ENCODE data around the gene SLC7A4.
"Not testable (repeated sequence)": the region's sequence is repeated elsewhere in the genome, so short reads cannot be mapped to it uniquely, and the experiment has no call there.

Gene SLC7A4

DNA sequence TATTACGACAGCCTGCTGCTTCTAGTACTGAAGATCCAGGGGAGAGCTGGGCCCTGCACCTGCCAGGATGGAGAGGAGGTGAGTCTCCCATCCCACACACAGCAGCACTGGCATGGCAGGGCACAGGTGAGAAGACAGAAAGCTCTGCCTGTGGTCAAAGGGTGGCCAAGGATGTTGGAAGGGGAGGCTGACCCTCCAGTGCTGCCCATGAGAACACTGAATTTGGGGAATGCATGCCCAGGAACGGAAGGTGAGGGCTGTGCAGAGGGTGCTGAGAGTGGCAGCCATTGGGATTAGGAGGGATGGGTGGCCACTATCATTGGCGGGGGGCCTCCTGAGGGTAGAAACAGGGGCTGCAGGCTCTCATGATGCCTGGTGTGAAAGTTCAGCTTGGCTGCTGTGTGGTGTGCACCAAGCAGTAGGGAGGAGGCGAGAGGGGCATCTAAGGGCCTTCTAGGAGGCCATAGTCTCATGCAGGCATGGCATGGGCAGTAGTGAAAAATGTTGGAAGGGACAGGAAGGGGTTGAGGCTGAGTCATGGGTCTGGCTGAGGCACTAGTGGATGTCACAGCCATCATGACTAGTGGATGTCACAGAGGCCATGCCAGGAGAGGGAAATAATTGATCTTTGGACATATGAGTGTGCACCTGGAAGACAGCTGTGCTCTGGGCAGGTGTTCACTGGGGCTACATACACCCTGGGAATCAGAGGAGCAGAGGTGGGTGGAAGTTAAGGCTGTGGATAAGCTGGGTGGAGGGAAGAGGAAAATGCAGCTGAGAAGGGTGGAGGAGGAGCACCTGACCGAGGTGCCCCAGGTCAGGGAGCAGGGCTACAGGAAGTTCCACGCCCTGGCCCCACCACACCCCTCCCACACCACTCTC, 10.9 kb upstream of the SLC7A4 start:
- DNase-seq = no peak

- no peak for DNase-seq
These were observed 9.6 kb upstream of the SLC7A4 start for GRCh38 chr22:21041937-21042336.

- DNase-seq = not testable (repeated sequence)
These were observed 6.8 kb upstream of the SLC7A4 start for GRCh38 chr22:21039158-21039557.

DNA sequence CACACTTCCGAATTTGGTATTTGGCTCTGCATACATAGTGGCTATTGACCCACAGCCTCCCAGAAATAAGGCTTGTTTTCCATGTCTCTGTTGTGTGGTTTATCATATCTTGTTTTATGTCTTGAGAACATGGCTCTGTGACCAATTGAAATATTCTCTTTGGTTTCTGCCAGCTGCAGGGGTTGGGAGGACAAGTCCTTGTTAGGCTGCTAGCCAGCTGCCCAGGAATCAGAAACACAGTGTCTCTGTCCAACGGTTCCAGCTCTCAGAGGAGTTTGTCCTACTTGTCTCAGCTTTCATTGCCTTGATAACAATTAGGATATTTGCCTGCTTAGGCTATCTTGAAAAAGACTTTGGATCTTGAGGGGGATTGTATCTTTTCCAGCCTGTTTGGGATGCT, 6.0 kb upstream of the SLC7A4 start:
- DNase-seq = no peak

- DNase-seq = no peak
These were observed 2.6 kb upstream of the SLC7A4 start for GRCh38 chr22:21034989-21035388.

DNA sequence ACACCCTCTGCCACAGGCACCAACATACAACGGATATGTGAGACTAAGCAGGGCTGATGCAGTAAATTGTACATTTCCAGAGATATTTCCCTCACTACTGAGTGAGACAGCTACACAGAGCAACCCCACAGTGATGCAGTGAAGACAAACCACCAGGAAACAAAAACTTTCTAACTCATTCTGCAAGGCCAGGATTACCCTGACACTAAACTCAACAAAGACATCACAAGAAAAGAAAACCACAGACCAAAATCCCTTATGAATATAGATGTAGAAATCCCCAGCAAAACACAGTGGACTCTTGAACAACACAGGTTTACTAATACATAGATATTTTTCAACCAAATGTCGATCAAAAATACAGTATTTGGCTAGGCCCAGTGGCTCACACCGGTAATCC, 1.5 kb upstream of the SLC7A4 start:
- DNase-seq = no peak

DNA sequence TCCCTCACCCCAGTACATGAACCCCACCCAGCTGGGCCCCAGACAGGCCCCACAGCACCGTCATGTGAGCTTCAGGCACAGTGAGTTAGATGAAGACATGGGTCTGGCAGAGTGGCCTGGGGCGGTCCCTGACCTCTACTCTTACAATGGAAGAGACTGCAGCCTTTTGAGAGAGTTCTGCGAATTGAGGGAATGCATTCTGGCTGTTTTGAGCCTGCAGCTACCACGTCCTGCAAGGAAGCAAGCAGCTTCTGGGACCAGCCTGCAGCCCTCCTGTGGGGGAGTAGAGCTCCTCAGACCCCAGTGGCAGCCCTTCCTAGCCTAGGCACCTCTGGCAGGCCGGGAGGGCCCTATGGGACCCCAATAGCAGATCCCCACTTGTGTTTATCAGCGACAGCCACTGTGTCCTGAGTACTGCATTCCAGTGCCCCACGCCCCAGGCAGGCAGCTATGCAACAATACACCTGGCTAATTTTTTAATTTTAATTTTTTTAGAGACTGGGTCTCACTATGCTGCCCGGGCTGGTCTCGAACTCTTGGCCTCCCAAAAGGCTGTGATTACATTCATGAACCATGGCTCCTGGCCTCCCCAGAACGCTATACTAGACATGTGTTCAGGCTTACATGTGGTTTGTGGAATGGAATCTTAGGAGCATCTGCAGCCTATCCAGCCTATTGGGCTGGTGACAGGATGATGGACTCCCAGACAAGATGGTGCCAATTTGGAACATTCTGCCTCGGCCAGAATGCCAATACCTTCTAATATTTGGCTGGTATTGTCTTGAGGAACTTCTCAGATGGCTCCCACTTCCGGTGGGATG, 717 bp upstream of the SLC7A4 start:
- no peak for DNase-seq

GRCh38 chr22:21031545-21032036, 770 bp downstream of the SLC7A4 start:
- no peak for DNase-seq

DNA sequence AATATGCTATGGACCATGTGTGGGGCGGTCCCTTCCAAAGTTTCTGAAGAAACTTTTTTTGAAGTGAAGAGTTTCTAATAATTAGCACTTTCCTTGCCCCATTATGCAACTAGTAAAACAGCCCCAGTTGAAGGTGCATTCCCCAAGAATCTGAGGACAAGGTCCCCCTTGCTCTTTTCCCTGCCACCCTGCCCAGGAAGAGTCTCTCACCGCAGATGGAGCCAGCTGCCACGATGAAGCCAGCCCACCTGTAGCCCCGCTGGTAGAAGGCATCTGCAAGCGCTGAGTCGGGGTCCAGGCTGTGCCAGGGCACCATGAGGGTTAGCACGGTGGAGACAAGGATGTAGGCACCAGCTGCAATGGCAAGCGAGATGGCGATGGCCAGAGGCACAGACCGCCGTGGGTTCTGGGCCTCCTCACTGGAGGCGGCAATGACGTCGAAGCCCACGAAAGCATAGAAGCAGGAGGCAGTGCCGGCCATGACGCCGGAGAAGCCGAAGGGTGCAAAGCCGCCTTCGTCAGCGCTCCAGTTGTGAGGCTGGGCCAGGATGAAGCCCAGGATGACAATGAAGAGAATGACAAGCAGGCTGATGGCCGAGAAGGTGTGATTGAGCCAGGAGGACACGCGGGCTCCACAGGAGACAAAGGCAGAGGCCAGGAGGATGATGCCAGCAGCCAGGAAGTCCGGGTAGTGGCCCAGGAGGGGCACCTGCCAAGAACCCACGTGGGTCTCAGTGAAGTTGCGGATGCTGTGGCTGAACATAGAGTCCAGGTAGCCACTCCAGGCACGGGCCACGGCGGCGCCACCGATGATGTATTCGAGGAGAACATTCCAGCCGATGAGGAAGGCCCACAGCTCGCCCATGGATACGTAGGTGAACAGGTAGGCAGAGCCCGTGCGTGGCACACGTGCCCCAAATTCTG, 1.5 kb downstream of the SLC7A4 start:
- no peak for DNase-seq

GRCh38 chr22:21030032-21030431, 2.3 kb downstream of the SLC7A4 start:
- DNase-seq = no peak

DNA sequence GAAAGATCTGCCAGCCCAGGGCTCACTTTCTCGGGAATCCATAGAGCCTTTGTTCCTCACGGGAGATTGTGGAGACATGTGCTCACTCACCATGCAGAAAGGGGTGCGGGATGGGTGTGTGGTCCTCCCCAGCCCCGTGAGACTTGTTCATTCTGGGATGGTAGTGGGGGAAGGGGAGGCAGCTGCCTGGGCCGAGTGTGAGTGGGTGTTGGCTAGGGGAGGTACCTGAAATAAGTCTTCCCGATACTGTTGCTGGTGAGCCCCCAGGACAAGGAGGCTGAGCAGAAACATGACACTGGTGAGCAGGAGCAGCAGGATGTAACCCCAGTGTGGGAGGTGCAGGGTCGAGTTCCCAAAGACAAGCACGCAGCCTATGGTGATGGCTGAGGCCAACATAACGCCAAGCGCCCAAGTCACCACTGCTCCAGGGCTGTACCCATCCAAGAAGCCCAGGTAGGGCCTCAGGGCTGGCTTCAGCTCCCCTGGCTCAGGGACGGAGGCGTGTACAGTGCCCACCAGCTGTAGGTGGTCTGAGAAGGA, 2.8 kb downstream of the SLC7A4 start:
- no peak for DNase-seq

GRCh38 chr22:21028277-21029251, 3.8 kb downstream of the SLC7A4 start:
- no peak for DNase-seq

DNA sequence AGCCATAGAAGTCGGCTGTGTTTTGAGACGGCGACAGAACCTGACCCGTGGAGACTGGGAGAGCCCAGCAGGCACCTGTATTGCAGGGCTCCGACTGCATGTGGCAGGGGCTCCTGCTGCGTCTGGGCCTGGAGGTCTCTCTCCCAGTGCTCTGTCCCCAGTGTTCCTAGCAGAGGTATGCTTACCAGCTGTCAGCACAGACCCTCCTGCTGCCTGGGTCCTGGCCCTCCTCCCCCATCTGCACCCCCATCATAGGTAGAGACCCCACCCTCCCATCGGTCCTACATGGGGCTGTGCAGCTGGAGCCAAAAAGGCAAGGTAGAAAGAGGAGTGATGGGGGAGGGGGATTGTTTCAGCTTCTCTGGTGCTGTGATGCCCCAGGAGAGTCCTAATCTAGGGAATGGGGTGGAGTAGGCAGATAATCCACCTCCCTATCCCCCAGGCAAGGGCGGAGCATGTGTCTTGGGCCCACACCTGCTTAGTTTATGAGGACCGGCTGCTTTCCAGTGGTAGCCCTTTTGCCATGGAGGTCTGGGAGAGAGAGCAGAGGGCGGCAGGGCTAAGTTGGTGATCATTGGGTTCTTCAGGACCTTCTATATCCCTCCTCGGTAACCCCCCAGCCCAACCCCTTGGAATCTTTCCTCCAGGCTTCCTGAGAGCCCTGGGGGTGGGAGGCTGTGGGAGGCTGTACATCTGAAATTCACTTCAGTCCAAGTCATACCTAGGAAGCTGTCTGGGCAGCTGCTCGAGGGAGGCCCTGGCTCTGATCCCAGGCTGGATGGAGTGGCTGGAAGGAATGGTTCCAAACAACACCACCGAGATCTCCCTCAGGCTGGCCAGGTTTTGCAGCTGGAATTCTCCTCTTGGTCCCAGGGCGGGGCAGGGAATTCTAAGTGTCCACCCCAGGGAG, 5.3 kb downstream of the SLC7A4 start:
- no peak for DNase-seq

GRCh38 chr22:21025763-21026755, 6.3 kb downstream of the SLC7A4 start:
- no peak for DNase-seq

DNA sequence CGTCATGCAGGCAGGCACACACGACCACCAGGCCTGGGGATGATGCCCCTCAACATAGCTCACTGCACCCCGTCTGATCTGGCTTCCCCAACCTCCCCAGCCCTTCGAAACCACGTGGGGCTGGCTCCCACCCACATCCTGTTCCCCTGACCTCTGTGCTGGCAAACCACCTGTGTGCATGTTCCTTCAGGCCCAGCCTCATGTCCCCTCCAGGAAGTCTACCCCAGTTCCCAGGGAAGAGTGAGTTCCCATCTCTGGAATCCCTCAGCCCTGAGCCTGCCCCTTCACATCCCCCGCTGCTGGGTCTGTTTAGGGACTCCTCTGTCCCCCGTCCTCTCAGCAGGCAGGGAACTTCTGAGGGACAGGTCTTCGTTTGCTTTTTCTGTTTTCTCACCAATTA, 7.1 kb downstream of the SLC7A4 start:
- DNase-seq = no peak

DNA sequence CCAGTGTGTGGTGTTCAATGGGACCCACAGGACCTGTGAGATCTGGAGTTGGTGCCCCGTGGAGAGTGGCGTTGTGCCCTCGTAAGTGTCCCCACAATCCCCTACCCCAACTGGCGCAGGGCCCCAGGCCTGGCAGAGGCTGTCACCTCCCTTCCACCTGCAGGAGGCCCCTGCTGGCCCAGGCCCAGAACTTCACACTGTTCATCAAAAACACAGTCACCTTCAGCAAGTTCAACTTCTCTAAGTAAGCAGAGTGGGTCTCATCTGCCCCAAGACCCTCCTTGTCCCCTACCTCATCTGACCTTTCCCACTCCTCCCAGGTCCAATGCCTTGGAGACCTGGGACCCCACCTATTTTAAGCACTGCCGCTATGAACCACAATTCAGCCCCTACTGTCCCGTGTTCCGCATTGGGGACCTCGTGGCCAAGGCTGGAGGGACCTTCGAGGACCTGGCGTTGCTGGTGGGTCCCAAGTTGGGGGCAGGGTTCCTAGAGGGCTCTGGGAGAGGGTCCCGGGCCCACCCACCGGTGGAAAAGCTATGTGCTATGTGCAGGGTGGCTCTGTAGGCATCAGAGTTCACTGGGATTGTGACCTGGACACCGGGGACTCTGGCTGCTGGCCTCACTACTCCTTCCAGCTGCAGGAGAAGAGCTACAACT, 9.3 kb downstream of the SLC7A4 start:
- DNase-seq = no peak

DNA sequence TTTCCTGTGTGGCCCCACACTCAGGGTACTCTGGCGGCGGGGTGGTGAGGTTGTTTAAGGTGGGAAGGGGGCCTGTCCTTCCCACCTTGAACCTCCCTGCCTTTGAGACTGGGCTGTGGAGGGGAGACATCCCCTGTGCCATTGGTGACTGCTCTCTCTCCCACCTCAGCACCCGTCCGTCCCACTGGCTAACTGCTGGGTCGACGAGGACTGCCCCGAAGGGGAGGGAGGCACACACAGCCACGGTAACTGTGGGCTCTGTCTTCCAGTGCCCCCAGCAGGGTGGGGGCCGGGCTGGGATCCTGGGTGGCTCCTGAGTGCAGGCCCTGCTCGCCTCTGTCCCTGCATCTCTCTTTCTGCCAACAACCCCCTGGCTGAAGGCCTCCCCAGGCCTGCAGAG, 9.9 kb downstream of the SLC7A4 start:
- DNase-seq = no peak

- no peak for DNase-seq
These were observed 11.4 kb downstream of the SLC7A4 start for GRCh38 chr22:21020802-21021429.
